ENCODE results near the gene MBOAT2. TPM values are rescaled to one million over a fixed set of nuclear protein-coding genes. Genes with fewer than 3 reads are reported as not detected.

The MBOAT2 gene
- total and polyA plus RNA-seq, 5 donors: 4.5 to 11.0 (median 8.8) TPM

GRCh38 chr2:8872821-8873432 lies 130.6 kb downstream of the MBOAT2 start:
- Histone ChIP-seq H3K27ac (ENCODE audit: low read length) (no peak overlapping the region), H3K9me3 (ENCODE audit: control insufficient read depth, low read length) (no peaks in the 10 kb centered on the region), H3K4me1 (ENCODE audit: control insufficient read depth, insufficient read depth, low read length) (no peaks in the 10 kb centered on the region), H3K27me3 (ENCODE audit: control insufficient read depth, insufficient read depth) (no peaks in the 10 kb centered on the region), H3K4me3 (ENCODE audit: low read length) (no peak overlapping the region)
- intact Hi-C loops (cut with DNase I): loop anchor here in 2 of 4 donors (2.0 to 10.0 kb wide), 2 partner anchors 262 to 266 kb away; no protein-coding TSS in a partner anchor
- WGBS: 61% methylated on average over 11 of the region's 11 CpGs
- DNase-seq (no peak), ATAC-seq (no peak)

GRCh38 chr2:8870441-8870840 lies 133.0 kb downstream of the MBOAT2 start:
- Histone ChIP-seq H3K4me3 (ENCODE audit: low read length) (no peak overlapping the region), H3K9me3 (ENCODE audit: control insufficient read depth, low read length) (no peaks in the 10 kb centered on the region), H3K4me1 (ENCODE audit: control insufficient read depth, insufficient read depth, low read length) (no peaks in the 10 kb centered on the region), H3K27me3 (ENCODE audit: control insufficient read depth, insufficient read depth) (no peaks in the 10 kb centered on the region), H3K27ac (ENCODE audit: low read length) (no peak overlapping the region)
- intact Hi-C loops (cut with DNase I): loop anchor here in 1 of 4 donors (10.0 kb wide), 1 partner anchor 264 kb away; no protein-coding TSS in a partner anchor
- DNase-seq (no peak), ATAC-seq (no peak)
- WGBS: 86% methylated on average over 2 of the region's 2 CpGs

- Histone ChIP-seq H3K4me1 (ENCODE audit: control insufficient read depth, insufficient read depth, low read length) (no peaks in the 10 kb centered on the region), H3K9me3 (ENCODE audit: control insufficient read depth, low read length) (no peaks in the 10 kb centered on the region), H3K27me3 (ENCODE audit: control insufficient read depth, insufficient read depth) (no peaks in the 10 kb centered on the region), H3K27ac (ENCODE audit: low read length) (no peak overlapping the region), H3K4me3 (ENCODE audit: low read length) (no peak overlapping the region)
- 81% methylated on average over 3 of the region's 3 CpGs for WGBS
- no peak for ATAC-seq
- intact Hi-C loops (cut with DNase I): no loop called here
- DNase-seq: no peak
Measured at GRCh38 chr2:8867363-8867762, 136.1 kb downstream of the MBOAT2 start.

GRCh38 chr2:8863331-8863953 lies 140.0 kb downstream of the MBOAT2 start:
- H3K9me3 ChIP-seq (ENCODE audit: control insufficient read depth, low read length): no peaks in the 10 kb centered on the region
- no peak overlapping the region for H3K27ac ChIP-seq (ENCODE audit: low read length)
- H3K4me1 ChIP-seq (ENCODE audit: control insufficient read depth, insufficient read depth, low read length): no peaks in the 10 kb centered on the region
- 74% methylated on average over 10 of the region's 10 CpGs for WGBS
- no peaks in the 10 kb centered on the region for H3K27me3 ChIP-seq (ENCODE audit: control insufficient read depth, insufficient read depth)
- intact Hi-C loops (cut with DNase I): no loop called here
- DNase-seq: no peak
- no peak overlapping the region for H3K4me3 ChIP-seq (ENCODE audit: low read length)
- no peak for ATAC-seq

GRCh38 chr2:8862230-8862629 lies 141.3 kb downstream of the MBOAT2 start:
- no peak overlapping the region for H3K27ac ChIP-seq (ENCODE audit: low read length)
- H3K4me3 ChIP-seq (ENCODE audit: low read length): no peak overlapping the region
- 89% methylated on average over 7 of the region's 7 CpGs for WGBS
- DNase-seq (no peak), ATAC-seq (no peak)
- H3K9me3 ChIP-seq (ENCODE audit: control insufficient read depth, low read length): no peaks in the 10 kb centered on the region
- H3K4me1 ChIP-seq (ENCODE audit: control insufficient read depth, insufficient read depth, low read length): no peaks in the 10 kb centered on the region
- no peaks in the 10 kb centered on the region for H3K27me3 ChIP-seq (ENCODE audit: control insufficient read depth, insufficient read depth)
- intact Hi-C loops (cut with DNase I): no loop called here

- Histone ChIP-seq H3K27me3 (ENCODE audit: control insufficient read depth, insufficient read depth) (no peaks in the 10 kb centered on the region), H3K4me1 (ENCODE audit: control insufficient read depth, insufficient read depth, low read length) (no peaks in the 10 kb centered on the region), H3K4me3 (ENCODE audit: low read length) (no peak overlapping the region), H3K9me3 (ENCODE audit: control insufficient read depth, low read length) (no peaks in the 10 kb centered on the region), H3K27ac (ENCODE audit: low read length) (no peak overlapping the region)
- 97% methylated on average over 1 of the region's 1 CpG for WGBS
- DNase-seq: no peak
- intact Hi-C loops (cut with DNase I): no loop called here
- no peak for ATAC-seq
Measured at GRCh38 chr2:8861797-8862196, 141.7 kb downstream of the MBOAT2 start.

- Histone ChIP-seq H3K27ac (ENCODE audit: low read length) (no peak overlapping the region), H3K9me3 (ENCODE audit: control insufficient read depth, low read length) (no peaks in the 10 kb centered on the region), H3K27me3 (ENCODE audit: control insufficient read depth, insufficient read depth) (no peaks in the 10 kb centered on the region), H3K4me1 (ENCODE audit: control insufficient read depth, insufficient read depth, low read length) (no peaks in the 10 kb centered on the region), H3K4me3 (ENCODE audit: low read length) (no peak overlapping the region)
- ATAC-seq (no peak), DNase-seq (no peak)
- intact Hi-C loops (cut with DNase I): no loop called here
- WGBS: 62% methylated on average over 2 of the region's 2 CpGs
Measured at GRCh38 chr2:8860239-8860638, 143.2 kb downstream of the MBOAT2 start.

- no peak overlapping the region for H3K4me3 ChIP-seq (ENCODE audit: low read length)
- H3K4me1 ChIP-seq (ENCODE audit: control insufficient read depth, insufficient read depth, low read length): no peaks in the 10 kb centered on the region
- DNase-seq (no peak), ATAC-seq (no peak)
- WGBS: 63% methylated on average over 1 of the region's 1 CpG
- intact Hi-C loops (cut with DNase I): no loop called here
- H3K27me3 ChIP-seq (ENCODE audit: control insufficient read depth, insufficient read depth): no peaks in the 10 kb centered on the region
- no peaks in the 10 kb centered on the region for H3K9me3 ChIP-seq (ENCODE audit: control insufficient read depth, low read length)
- H3K27ac ChIP-seq (ENCODE audit: low read length): no peak overlapping the region
Measured at GRCh38 chr2:8858910-8859309, 144.6 kb downstream of the MBOAT2 start.

- Histone ChIP-seq H3K4me1 (ENCODE audit: control insufficient read depth, insufficient read depth, low read length) (no peaks in the 10 kb centered on the region), H3K27ac (ENCODE audit: low read length) (no peak overlapping the region), H3K4me3 (ENCODE audit: low read length) (no peak overlapping the region), H3K27me3 (ENCODE audit: control insufficient read depth, insufficient read depth) (no peaks in the 10 kb centered on the region), H3K9me3 (ENCODE audit: control insufficient read depth, low read length) (no peaks in the 10 kb centered on the region)
- ATAC-seq: no peak
- intact Hi-C loops (cut with DNase I): no loop called here
- no peak for DNase-seq
- 93% methylated on average over 7 of the region's 7 CpGs for WGBS
Measured at GRCh38 chr2:8858264-8858663, 145.2 kb downstream of the MBOAT2 start.

- DNase-seq: no peak
- Histone ChIP-seq H3K9me3 (ENCODE audit: control insufficient read depth, low read length) (no peaks in the 10 kb centered on the region), H3K4me3 (ENCODE audit: low read length) (no peak overlapping the region), H3K4me1 (ENCODE audit: control insufficient read depth, insufficient read depth, low read length) (no peaks in the 10 kb centered on the region), H3K27me3 (ENCODE audit: control insufficient read depth, insufficient read depth) (no peaks in the 10 kb centered on the region), H3K27ac (ENCODE audit: low read length) (no peak overlapping the region)
- intact Hi-C loops (cut with DNase I): no loop called here
- no peak for ATAC-seq
- 94% methylated on average over 11 of the region's 11 CpGs for WGBS
Measured at GRCh38 chr2:8857709-8858108, 145.8 kb downstream of the MBOAT2 start.

- no peaks in the 10 kb centered on the region for H3K27me3 ChIP-seq (ENCODE audit: control insufficient read depth, insufficient read depth)
- DNase-seq (no peak), ATAC-seq (no peak)
- no peaks in the 10 kb centered on the region for H3K9me3 ChIP-seq (ENCODE audit: control insufficient read depth, low read length)
- intact Hi-C loops (cut with DNase I): no loop called here
- no peaks in the 10 kb centered on the region for H3K4me1 ChIP-seq (ENCODE audit: control insufficient read depth, insufficient read depth, low read length)
- 95% methylated on average over 2 of the region's 2 CpGs for WGBS
- H3K4me3 ChIP-seq (ENCODE audit: low read length): no peak overlapping the region
- no peak overlapping the region for H3K27ac ChIP-seq (ENCODE audit: low read length)
Measured at GRCh38 chr2:8856176-8856575, 147.3 kb downstream of the MBOAT2 start.
